Loucy (cell line): Measurements from ENCODE around the gene ARPC4.

Experiments
- CTCF ChIP-seq: fragments of 200-600 bp; sonication (generic); conservative IDR thresholded peaks from 2 replicates; pipeline ENCODE4 v1.5.1; 2014; ENCODE audit warnings: mild to moderate bottlenecking, antibody characterized with exemption, low read length
- EZH2phosphoT487 ChIP-seq: fragments of 200-600 bp; IDR thresholded peaks from 2 replicates; pipeline ENCODE4 v1.6.1; 2018; ENCODE audit warnings: antibody characterized with exemption, mild to moderate bottlenecking, moderate library complexity, borderline replicate concordance

- TF ChIP-seq CTCF = no peak
- no peak for TF ChIP-seq EZH2phosphoT487
Measured at GRCh38 chr3:9744162-9744561, 48.7 kb upstream of the ARPC4 start.
